IPS DF 4.7 (cell line): ENCODE results near the gene ZNF384.

ENCODE experiments used
- DNase-seq: peaks from one replicate; pipeline ENCODE4 v3.0.0-alpha.2; 2013; ENCODE audit warnings: low spot score; ENCODE audit errors: extremely low read depth

ZNF384 gene

GRCh38 chr12:6699259-6699988 is 10.2 kb upstream of the ZNF384 start:
- no peak for DNase-seq

GRCh38 chr12:6698352-6699046 is 9.3 kb upstream of the ZNF384 start:
- no peak for DNase-seq

- no peak for DNase-seq
These were observed 8.6 kb upstream of the ZNF384 start for GRCh38 chr12:6697584-6698351.

- DNase-seq = no peak
These were observed 7.8 kb upstream of the ZNF384 start for GRCh38 chr12:6696690-6697583.

GRCh38 chr12:6695313-6696045 is 6.3 kb upstream of the ZNF384 start:
- DNase-seq = no peak

GRCh38 chr12:6694701-6695100 is 5.5 kb upstream of the ZNF384 start:
- no peak for DNase-seq

- DNase-seq = no peak
These were observed 4.7 kb upstream of the ZNF384 start for GRCh38 chr12:6693832-6694355.

GRCh38 chr12:6692888-6693287 is 3.7 kb upstream of the ZNF384 start:
- no peak for DNase-seq

- DNase-seq = no peak
These were observed 2.3 kb upstream of the ZNF384 start for GRCh38 chr12:6691473-6691872.

GRCh38 chr12:6688543-6688998 is 604 bp downstream of the ZNF384 start:
- DNase-seq = no peak

- no peak for DNase-seq
These were observed 3.4 kb downstream of the ZNF384 start for GRCh38 chr12:6685814-6686213.

- no peak for DNase-seq
These were observed 4.6 kb downstream of the ZNF384 start for GRCh38 chr12:6684609-6685008.

GRCh38 chr12:6676962-6677361 is 12.2 kb downstream of the ZNF384 start:
- no peak for DNase-seq

- no peak for DNase-seq
These were observed 17.0 kb downstream of the ZNF384 start for GRCh38 chr12:6672143-6672542.

GRCh38 chr12:6667559-6668210 is 21.5 kb downstream of the ZNF384 start:
- DNase-seq = no peak

- no peak for DNase-seq
These were observed 23.0 kb downstream of the ZNF384 start for GRCh38 chr12:6666211-6666610.

GRCh38 chr12:6664902-6665301 is 24.3 kb downstream of the ZNF384 start:
- DNase-seq = no peak

- peak; percentile 94 for DNase-seq
These were observed 26.1 kb downstream of the ZNF384 start, which contains the start of gene ING4 for GRCh38 chr12:6662906-6663742. Gene ING4, minus strand, starts transcription at chr12:6663119. Its CDS starts 18 bp downstream, at chr12:6663101.

GRCh38 chr12:6662602-6662905 is 26.6 kb downstream of the ZNF384 start:
- no peak for DNase-seq
